Measurements from ENCODE around the gene FAM186B.

GRCh38 chr12:49543914-49544815 is 61.3 kb downstream of the FAM186B start:
- no peak for TF ChIP-seq CTCF (conservative IDR thresholded peaks at IDR 0.05; ENCODE audit: low read depth, low read length)
- no peak for TF ChIP-seq EZH2 (IDR thresholded peaks at IDR 0.05; ENCODE audit: borderline replicate concordance, low read depth, low read length, poor library complexity, severe bottlenecking)
